ENCODE data around the gene PCYT1A. TPM values are rescaled to one million over a fixed set of nuclear protein-coding genes. Genes with fewer than 3 reads are reported as not detected.

PCYT1A gene
- 29.9 to 39.8 TPM (median 31.8 TPM) in 5 replicates for total RNA-seq (2022; extraction: Qiagen RNA extraction; ENCODE audit: low read depth)

DNA sequence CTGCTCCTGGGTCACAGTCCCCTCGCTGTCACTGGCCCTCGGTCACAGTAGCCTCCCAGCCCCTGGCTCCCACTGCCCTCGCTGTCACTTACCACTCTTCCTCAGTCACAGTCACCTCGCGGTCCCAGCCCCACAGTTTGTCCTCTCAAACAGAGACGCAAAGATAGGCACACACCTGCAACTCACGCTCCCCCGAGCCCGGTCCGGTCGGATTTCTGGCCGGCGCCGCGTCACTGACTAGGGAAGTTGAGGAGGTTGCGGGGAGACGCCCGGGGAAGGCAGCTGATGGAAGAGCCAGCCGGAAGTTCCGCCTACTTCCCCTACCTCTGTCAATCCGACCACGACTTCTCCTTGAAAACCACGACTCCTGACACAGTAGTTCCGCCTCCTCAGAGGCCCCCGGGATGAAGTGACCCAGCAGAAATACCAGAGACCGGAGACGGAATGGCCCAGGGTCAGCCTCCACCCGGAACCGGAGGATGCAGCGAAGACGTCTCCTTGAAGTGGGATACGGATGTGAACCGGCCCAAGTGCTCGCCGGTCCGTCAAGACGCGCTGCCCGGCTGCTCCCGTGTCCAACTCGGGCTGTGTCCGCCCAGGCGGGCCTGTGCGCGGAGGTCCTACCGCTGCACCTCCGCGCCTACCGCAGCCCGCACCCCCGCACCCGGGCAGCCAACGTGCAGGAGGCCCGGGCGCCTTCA is at the start of gene PCYT1A:
Gene PCYT1A, minus strand, starts transcription at position 287 of the 701 bp plus-strand sequence. CDS start 17,195 bp downstream, outside the sequence.

DNA sequence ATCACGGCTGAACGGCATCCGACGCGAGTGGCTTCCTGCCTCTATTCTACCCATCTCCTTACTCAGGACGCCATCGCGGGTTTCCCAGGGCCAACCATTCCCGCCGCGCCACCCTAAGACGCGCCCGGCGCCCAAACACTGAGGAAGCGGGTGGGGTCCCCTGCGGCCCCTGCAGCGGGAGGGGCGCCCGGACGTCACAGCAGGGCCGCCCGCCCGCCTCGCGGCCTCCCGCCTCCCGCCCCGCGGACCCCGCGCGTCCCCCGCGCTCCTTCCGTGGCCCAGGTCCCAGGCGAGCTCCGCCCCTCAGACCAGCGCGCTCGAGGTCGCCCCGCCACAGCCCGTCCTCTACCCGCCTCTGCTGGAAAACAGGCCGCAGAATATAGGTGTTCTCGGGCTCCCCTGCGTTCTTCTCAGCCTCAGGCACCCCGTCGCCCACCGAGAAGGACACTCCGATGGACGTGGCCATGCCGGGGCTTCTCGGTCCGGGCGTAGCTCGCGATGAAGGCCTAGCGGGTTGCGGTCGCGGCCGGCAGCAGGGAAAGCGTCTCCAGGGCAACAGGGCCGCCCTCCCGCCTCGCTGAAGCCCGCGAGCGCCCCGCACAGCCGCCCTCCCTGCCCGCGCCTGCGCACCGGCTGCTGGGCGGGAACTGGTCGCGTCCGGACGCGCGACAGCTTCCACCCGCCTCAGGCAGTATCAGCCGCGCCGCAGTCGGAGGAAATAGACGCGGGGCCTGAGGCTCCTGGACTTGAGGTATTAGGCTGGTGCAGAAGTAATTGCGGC is 30.4 kb upstream of the PCYT1A start, which contains the start of gene DYNLT2B:
Gene DYNLT2B, minus strand, starts transcription at position 554 of the 781 bp plus-strand sequence. Its CDS starts 88 bp downstream, at position 466.

DNA sequence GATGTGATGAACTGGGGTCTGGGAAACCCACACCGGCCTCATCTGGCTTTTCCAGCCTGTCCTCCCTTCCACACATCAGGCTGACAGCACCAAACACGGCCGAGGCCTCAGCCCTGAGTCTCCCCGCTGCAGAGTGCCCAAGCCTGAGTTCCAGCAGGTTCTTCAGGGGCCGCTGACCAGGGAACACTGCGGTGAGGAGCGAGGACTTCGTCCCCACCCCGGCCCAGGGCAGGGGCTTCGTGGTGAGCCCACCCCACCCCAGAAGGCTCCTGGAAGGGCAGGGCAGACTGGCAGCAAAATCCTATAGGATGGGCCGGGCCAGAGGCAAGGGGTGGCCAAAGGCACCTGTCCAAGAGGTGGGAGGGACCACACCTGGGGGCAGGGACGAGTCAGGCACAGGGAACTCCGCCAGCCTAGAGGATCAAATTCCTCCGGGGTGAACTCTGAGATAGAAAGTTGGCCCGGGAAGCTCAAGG is 71.4 kb downstream of the PCYT1A start, which contains the start of gene SLC51A:
Gene SLC51A, plus strand, starts transcription at position 446 of the 476 bp plus-strand sequence. CDS start 179 bp downstream, outside the sequence.

DNA sequence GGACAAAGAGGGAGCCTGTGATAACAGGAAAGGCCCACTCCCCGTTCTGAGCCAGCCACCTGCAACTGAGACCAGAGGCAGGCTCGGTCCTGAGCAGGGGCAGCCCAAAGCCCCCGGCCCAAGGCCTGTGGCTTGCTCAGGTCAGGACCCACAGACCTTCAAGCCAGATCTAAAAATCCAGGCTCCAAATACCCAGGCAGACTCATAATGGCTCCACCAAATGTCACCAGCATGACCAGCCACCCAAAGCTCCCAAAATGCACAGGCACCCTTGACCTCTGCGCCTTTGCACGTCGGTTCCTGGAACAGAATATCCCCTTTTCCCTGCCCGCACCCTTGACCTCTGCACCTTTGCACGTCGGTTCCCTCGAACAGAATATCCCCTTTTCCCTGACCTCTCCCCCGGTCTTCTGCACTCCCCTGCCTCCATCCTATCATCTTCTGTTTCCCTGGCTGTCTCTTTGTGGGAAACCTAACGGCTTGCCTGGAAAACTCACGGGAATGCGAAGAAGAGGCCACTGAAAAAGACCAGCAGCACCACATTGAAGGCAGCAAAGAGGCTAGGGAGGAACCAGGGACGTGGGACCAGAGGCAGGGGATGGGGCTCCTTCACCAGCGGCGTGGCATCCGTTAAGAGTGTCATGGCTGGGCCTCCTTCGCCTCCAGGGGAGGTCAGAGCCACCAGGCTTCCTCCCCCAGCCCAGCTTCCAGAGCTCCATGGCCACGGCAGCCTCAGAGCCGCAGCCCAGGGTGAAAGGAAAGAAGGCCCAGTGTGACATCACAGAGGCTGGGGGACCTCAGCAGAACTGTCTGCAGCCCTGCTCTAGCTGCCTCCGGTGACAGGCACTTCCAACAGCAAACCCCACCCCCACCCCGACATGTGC is 76.6 kb downstream of the PCYT1A start, which contains the start of gene ZDHHC19:
Gene ZDHHC19, minus strand, starts transcription at position 728 of the 884 bp plus-strand sequence. Its CDS starts 85 bp downstream, at position 643.

Other genes starting within 250 kb of the PCYT1A start
- 59.5 to 107 TPM (median 99.6 TPM) in 5 replicates for gene TFRC, start 205.6 kb downstream of the PCYT1A start, total RNA-seq (2022; extraction: Qiagen RNA extraction; ENCODE audit: low read depth)
- 0.15 TPM in 1 of 5 replicates, not detected in the others for gene ZDHHC19, start 76.3 kb downstream of the PCYT1A start, total RNA-seq (2022; extraction: Qiagen RNA extraction; ENCODE audit: low read depth)
- not detected in 5 replicates for gene SLC51A, start 71.2 kb downstream of the PCYT1A start, total RNA-seq (2022; extraction: Qiagen RNA extraction; ENCODE audit: low read depth)
- 20.3 to 29.0 TPM (median 23.7 TPM) in 5 replicates for gene DYNLT2B, start 30.5 kb upstream of the PCYT1A start, total RNA-seq (2022; extraction: Qiagen RNA extraction; ENCODE audit: low read depth)
- 7.5 to 11.4 TPM (median 9.4 TPM) in 5 replicates for gene TM4SF19, start 50.7 kb upstream of the PCYT1A start, total RNA-seq (2022; extraction: Qiagen RNA extraction; ENCODE audit: low read depth)
- 6.3 to 9.3 TPM (median 8.9 TPM) in 5 replicates for gene UBXN7, start 144.7 kb upstream of the PCYT1A start, total RNA-seq (2022; extraction: Qiagen RNA extraction; ENCODE audit: low read depth)
- gene RNF168, start 216.0 kb upstream of the PCYT1A start, total RNA-seq (2022; extraction: Qiagen RNA extraction; ENCODE audit: low read depth), result 3.5 to 5.4 TPM (median 4.7 TPM) in 5 replicates
- not detected in 5 replicates for gene SMCO1, start 227.6 kb upstream of the PCYT1A start, total RNA-seq (2022; extraction: Qiagen RNA extraction; ENCODE audit: low read depth)

All from A549 treated with RU486 at 1 μM for 4 hours (cell line).